Neural progenitor cell (in vitro differentiated cells): ENCODE measurements around the gene PRSS12. TPM values are rescaled to one million over a fixed set of nuclear protein-coding genes. Genes with fewer than 3 reads are reported as not detected.

Source experiments
- DNase-seq: peaks from one replicate; pipeline ENCODE4 v3.0.0-alpha.2; 2016; ENCODE audit warnings: low spot score
- H2AFZ ChIP-seq: fragments of 200-600 bp; sonication (generic); replicated peaks from 2 replicates; pipeline ENCODE4 v1.6.1; 2016; ENCODE audit warnings: antibody characterized with exemption
- H3F3A ChIP-seq: fragments of 200-600 bp; sonication (generic); 2 replicates; pipeline ENCODE4 v1.6.1; 2016; ENCODE audit warnings: antibody characterized with exemption, low read depth
- H3K27ac ChIP-seq: fragments of 200-600 bp; sonication (generic); 2 replicates; pipeline ENCODE4 v1.5.1; 2016; ENCODE audit warnings: mild to moderate bottlenecking
- H3K27me3 ChIP-seq: fragments of 200-600 bp; sonication (generic); 2 replicates; pipeline ENCODE4 v1.6.1; 2016; ENCODE audit warnings: mild to moderate bottlenecking, moderate library complexity
- H3K36me3 ChIP-seq: fragments of 200-600 bp; sonication (generic); 2 replicates; pipeline ENCODE4 v1.5.1; 2016
- H3K4me1 ChIP-seq: fragments of 200-600 bp; sonication (generic); 2 replicates; pipeline ENCODE4 v1.6.1; 2016; ENCODE audit warnings: mixed run types
- H3K4me2 ChIP-seq: fragments of 200-600 bp; sonication (generic); 2 replicates; pipeline ENCODE4 v1.6.1; 2016
- H3K4me3 ChIP-seq: fragments of 200-600 bp; sonication (generic); 2 replicates; pipeline ENCODE4 v1.5.1; 2016
- H3K79me2 ChIP-seq: fragments of 200-600 bp; sonication (generic); 2 replicates; pipeline ENCODE4 v1.6.1; 2016; ENCODE audit warnings: low read depth
- H3K9ac ChIP-seq: fragments of 200-600 bp; sonication (generic); 2 replicates; pipeline ENCODE4 v1.6.1; 2016
- H3K9me3 ChIP-seq: fragments of 200-600 bp; sonication (generic); 2 replicates; pipeline ENCODE4 v1.5.1; 2016; ENCODE audit warnings: low read depth
- H4K20me1 ChIP-seq: fragments of 200-600 bp; sonication (generic); 2 replicates; pipeline ENCODE4 v1.6.1; 2016; ENCODE audit warnings: low read depth
- H3K27ac Mint-ChIP-seq: 3 replicates; pipeline ENCODE4 v1.8.0; 2021; ENCODE audit warnings: mixed read lengths
- H3K27me3 Mint-ChIP-seq: 2 replicates; pipeline ENCODE4 v1.8.0; 2022; ENCODE audit warnings: low read depth, mild to moderate bottlenecking, inconsistent platforms, moderate library complexity, mixed read lengths; ENCODE audit not compliant: insufficient read depth
- H3K36me3 Mint-ChIP-seq: 3 replicates; pipeline ENCODE4 v1.8.0; 2021; ENCODE audit warnings: mixed read lengths
- H3K4me1 Mint-ChIP-seq: 3 replicates; pipeline ENCODE4 v1.8.0; 2021; ENCODE audit warnings: mixed read lengths
- H3K4me3 Mint-ChIP-seq: 3 replicates; pipeline ENCODE4 v1.8.0; 2021; ENCODE audit warnings: mild to moderate bottlenecking, moderate library complexity, mixed read lengths
- H3K9me3 Mint-ChIP-seq: 3 replicates; pipeline ENCODE4 v1.8.0; 2020; ENCODE audit warnings: mixed read lengths
- EZH2 ChIP-seq: fragments of 200-600 bp; sonication (generic); IDR thresholded peaks from 2 replicates; pipeline ENCODE4 v1.6.1; 2017; ENCODE audit warnings: antibody characterized with exemption, mild to moderate bottlenecking, moderate library complexity
- EZH2phosphoT487 ChIP-seq: fragments of 200-600 bp; sonication (generic); IDR thresholded peaks from 2 replicates; pipeline ENCODE4 v1.6.1; 2017; ENCODE audit warnings: antibody characterized with exemption
- total RNA-seq: library from RNA; depleted of rRNA; stranded (reverse); fragments of >200 nt; gene quantifications from 2 replicates; pipeline ENCODE4 v1.2.3, GENCODE V29; 2015; ENCODE audit warnings: low replicate concordance
- TF ChIP-seq, protein P1 (sequence below): fragments of 200-600 bp; sonication (generic); IDR thresholded peaks from 2 replicates; pipeline ENCODE4 v1.5.1; 2017; ENCODE audit warnings: antibody characterized with exemption, mild to moderate bottlenecking

PRSS12 gene
- total RNA-seq, 1 donor from 2014 or later, result 1.9 TPM

DNA sequence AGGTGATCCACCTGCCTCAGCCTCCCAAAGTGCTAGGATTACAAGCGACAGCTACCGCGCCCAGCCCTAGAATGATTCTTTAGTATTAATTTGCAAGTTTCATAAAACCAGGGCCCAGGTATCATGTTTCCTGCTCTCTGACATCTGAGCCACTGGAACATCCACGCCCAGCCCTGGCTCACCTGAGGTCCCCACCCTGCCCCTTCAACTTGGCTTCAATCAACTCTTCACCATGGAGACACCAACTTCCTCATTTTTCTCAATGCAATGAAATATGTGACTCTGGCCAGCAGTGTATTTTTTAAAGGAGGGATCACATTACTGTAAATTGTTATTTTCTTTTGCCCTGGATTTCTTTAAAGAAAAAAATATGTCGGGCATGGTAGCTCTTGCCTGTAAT lies 3.9 kb downstream of the PRSS12 start:
- H2AFZ ChIP-seq, result no peak overlapping the region
- H4K20me1 ChIP-seq, result no peaks in the 10 kb centered on the region
- H3K36me3 Mint-ChIP-seq, result no peaks in the 10 kb centered on the region
- no peak overlapping the region for H3K27ac Mint-ChIP-seq
- H3K4me3 ChIP-seq, result no peak overlapping the region
- H3K27me3 Mint-ChIP-seq, result peaks cover 15% of the 10 kb centered on the region
- no peak for TF ChIP-seq EZH2phosphoT487
- TF ChIP-seq EZH2, result no peak
- TF ChIP-seq, protein P1, sequence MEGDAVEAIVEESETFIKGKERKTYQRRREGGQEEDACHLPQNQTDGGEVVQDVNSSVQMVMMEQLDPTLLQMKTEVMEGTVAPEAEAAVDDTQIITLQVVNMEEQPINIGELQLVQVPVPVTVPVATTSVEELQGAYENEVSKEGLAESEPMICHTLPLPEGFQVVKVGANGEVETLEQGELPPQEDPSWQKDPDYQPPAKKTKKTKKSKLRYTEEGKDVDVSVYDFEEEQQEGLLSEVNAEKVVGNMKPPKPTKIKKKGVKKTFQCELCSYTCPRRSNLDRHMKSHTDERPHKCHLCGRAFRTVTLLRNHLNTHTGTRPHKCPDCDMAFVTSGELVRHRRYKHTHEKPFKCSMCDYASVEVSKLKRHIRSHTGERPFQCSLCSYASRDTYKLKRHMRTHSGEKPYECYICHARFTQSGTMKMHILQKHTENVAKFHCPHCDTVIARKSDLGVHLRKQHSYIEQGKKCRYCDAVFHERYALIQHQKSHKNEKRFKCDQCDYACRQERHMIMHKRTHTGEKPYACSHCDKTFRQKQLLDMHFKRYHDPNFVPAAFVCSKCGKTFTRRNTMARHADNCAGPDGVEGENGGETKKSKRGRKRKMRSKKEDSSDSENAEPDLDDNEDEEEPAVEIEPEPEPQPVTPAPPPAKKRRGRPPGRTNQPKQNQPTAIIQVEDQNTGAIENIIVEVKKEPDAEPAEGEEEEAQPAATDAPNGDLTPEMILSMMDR, result no peak
- no peak overlapping the region for H3K9ac ChIP-seq
- peaks cover 6% of the 10 kb centered on the region for H3K4me1 ChIP-seq
- H3K36me3 ChIP-seq, result no peaks in the 10 kb centered on the region
- no peak for DNase-seq
- no peak overlapping the region for H3K27ac ChIP-seq
- H3K79me2 ChIP-seq, result no peaks in the 10 kb centered on the region
- peaks cover 11% of the 10 kb centered on the region for H3K4me1 Mint-ChIP-seq
- H3K4me3 Mint-ChIP-seq, result no peak overlapping the region
- peaks cover 40% of the 10 kb centered on the region for H3K27me3 ChIP-seq
- H3K9me3 ChIP-seq, result no peaks in the 10 kb centered on the region
- peaks cover 3% of the 10 kb centered on the region for H3K9me3 Mint-ChIP-seq
- peaks cover 19% of the 10 kb centered on the region for H3F3A ChIP-seq
- H3K4me2 ChIP-seq, result no peak overlapping the region

DNA sequence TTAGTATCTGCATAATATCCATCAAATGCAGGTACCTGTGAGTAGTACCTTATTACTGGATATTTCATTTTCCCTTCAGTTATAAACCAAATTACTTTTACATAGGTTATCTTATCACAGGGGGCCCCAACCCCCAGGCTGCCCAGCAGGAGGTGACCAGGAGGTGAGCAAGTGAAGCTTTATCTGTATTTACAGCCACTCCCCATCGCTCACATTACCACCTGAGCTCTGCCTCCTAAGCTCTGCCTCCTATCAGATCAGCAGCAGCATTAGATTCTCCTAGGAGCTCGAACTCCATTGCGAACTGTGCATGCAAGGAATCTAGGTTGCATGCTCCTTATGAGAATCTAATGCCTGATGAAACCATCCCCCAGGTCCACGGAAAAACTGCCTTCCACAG lies 6.3 kb downstream of the PRSS12 start:
- no peak overlapping the region for H3K4me3 ChIP-seq
- no peak for DNase-seq
- no peaks in the 10 kb centered on the region for H3K9me3 ChIP-seq
- Mint-ChIP-seq H3K4me1 (no peaks in the 10 kb centered on the region), H3K9me3 (no peaks in the 10 kb centered on the region), H3K36me3 (no peaks in the 10 kb centered on the region), H3K4me3 (no peak overlapping the region), H3K27ac (no peak overlapping the region), H3K27me3 (peaks cover 4% of the 10 kb centered on the region)
- TF ChIP-seq EZH2phosphoT487, result no peak
- TF ChIP-seq EZH2, result no peak
- TF ChIP-seq, protein P1, result no peak
- H4K20me1 ChIP-seq, result no peaks in the 10 kb centered on the region
- no peaks in the 10 kb centered on the region for H3K36me3 ChIP-seq
- no peak overlapping the region for H3K4me2 ChIP-seq
- no peak overlapping the region for H3K9ac ChIP-seq
- peaks cover 16% of the 10 kb centered on the region for H3K27me3 ChIP-seq
- H3K27ac ChIP-seq, result no peak overlapping the region
- H3K4me1 ChIP-seq, result no peaks in the 10 kb centered on the region
- no peak overlapping the region for H2AFZ ChIP-seq
- H3K79me2 ChIP-seq, result no peaks in the 10 kb centered on the region
- H3F3A ChIP-seq, result peaks cover 2% of the 10 kb centered on the region

DNA sequence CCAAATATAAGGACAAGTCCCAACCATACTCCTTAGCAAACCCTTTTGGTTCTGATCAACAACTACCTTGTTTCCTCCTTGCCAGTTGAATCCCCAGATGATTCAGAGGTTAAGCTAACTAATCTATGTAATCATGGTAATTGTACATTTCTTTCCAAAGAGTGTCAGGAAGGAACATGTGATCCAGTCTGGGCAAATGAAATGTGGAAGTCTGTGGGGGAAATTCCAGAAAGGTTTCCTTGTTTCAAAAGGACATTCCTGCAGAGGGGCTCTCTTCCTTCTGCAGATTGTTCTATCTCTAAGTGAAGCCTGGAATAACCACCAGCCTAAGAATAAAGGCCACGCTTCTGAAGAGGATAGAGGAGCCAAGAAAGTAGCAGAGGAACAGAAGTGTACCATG lies 7.0 kb downstream of the PRSS12 start:
- H3K4me1 ChIP-seq, result no peaks in the 10 kb centered on the region
- Mint-ChIP-seq H3K4me3 (no peak overlapping the region), H3K27me3 (peaks cover under 1% of the 10 kb centered on the region), H3K36me3 (no peaks in the 10 kb centered on the region), H3K4me1 (no peaks in the 10 kb centered on the region), H3K27ac (no peak overlapping the region), H3K9me3 (no peaks in the 10 kb centered on the region)
- DNase-seq, result no peak
- H3K36me3 ChIP-seq, result no peaks in the 10 kb centered on the region
- H3K4me2 ChIP-seq, result no peak overlapping the region
- no peaks in the 10 kb centered on the region for H3K79me2 ChIP-seq
- H3K9me3 ChIP-seq, result no peaks in the 10 kb centered on the region
- H3F3A ChIP-seq, result no peaks in the 10 kb centered on the region
- H2AFZ ChIP-seq, result no peak overlapping the region
- H3K9ac ChIP-seq, result no peak overlapping the region
- TF ChIP-seq EZH2 (no peak), EZH2phosphoT487 (no peak)
- TF ChIP-seq, protein P1, result no peak
- no peaks in the 10 kb centered on the region for H4K20me1 ChIP-seq
- no peak overlapping the region for H3K4me3 ChIP-seq
- peaks cover 9% of the 10 kb centered on the region for H3K27me3 ChIP-seq
- no peak overlapping the region for H3K27ac ChIP-seq
